ENCODE data around the gene DDB1. TPM values are rescaled to one million over a fixed set of nuclear protein-coding genes. Genes with fewer than 3 reads are reported as not detected.

DDB1 gene
- 259 and 270 TPM in 2 replicates for total RNA-seq

GRCh38 chr11:61332797-61333549, at the start of gene DDB1, which contains the start of gene TKFC:
TSS of gene DDB1 (minus strand) at chr11:61333105. CDS start at chr11:61332968, 137 bp downstream.
TSS of gene TKFC (plus strand) at chr11:61333228. CDS start at chr11:61334729, 1,501 bp downstream.
- no peaks in the 10 kb centered on the region for H3K9me3 Mint-ChIP-seq
- peaks cover 58% of the 10 kb centered on the region for H3K4me1 Mint-ChIP-seq (ENCODE audit: low read depth)
- H3K27me3 Mint-ChIP-seq (ENCODE audit: insufficient read depth): no peaks in the 10 kb centered on the region
- DNase-seq (ENCODE audit: low spot score): peak; percentile 98
- peak within 1 kb of the TSS; percentile 93 for H3K4me3 Mint-ChIP-seq
- peak within 1 kb of the TSS; percentile 97 for H3K27ac Mint-ChIP-seq
- intact Hi-C loops (cut with micrococcal nuclease): loop anchor here (1.0 to 10.0 kb wide), 6 partner anchors 29 to 426 kb away; partner anchors contain the start of genes PRPF19, SDHAF2, TMEM138 and VWCE
- H3K36me3 Mint-ChIP-seq (ENCODE audit: low read depth): peaks cover 26% of the 10 kb centered on the region

- intact Hi-C loops (cut with micrococcal nuclease): no loop called here
- Mint-ChIP-seq H3K27ac (no peak overlapping the region), H3K4me3 (no peak overlapping the region), H3K9me3 (no peaks in the 10 kb centered on the region), H3K4me1 (ENCODE audit: low read depth) (peaks cover 7% of the 10 kb centered on the region), H3K36me3 (ENCODE audit: low read depth) (peaks cover 4% of the 10 kb centered on the region), H3K27me3 (ENCODE audit: insufficient read depth) (no peaks in the 10 kb centered on the region)
- DNase-seq (ENCODE audit: low spot score): no peak
These were observed 48.0 kb upstream of the DDB1 start for GRCh38 chr11:61380884-61381283.

- H3K4me3 Mint-ChIP-seq: no peak overlapping the region
- H3K27ac Mint-ChIP-seq: no peak overlapping the region
- intact Hi-C loops (cut with micrococcal nuclease): no loop called here
- H3K4me1 Mint-ChIP-seq (ENCODE audit: low read depth): no peaks in the 10 kb centered on the region
- H3K9me3 Mint-ChIP-seq: no peaks in the 10 kb centered on the region
- H3K27me3 Mint-ChIP-seq (ENCODE audit: insufficient read depth): no peaks in the 10 kb centered on the region
- H3K36me3 Mint-ChIP-seq (ENCODE audit: low read depth): peaks cover 7% of the 10 kb centered on the region
- no peak for DNase-seq (ENCODE audit: low spot score)
These were observed 45.9 kb upstream of the DDB1 start for GRCh38 chr11:61378713-61379313.

GRCh38 chr11:61377461-61378160, 44.7 kb upstream of the DDB1 start:
- H3K27me3 Mint-ChIP-seq (ENCODE audit: insufficient read depth): no peaks in the 10 kb centered on the region
- no peak overlapping the region for H3K4me3 Mint-ChIP-seq
- no peak overlapping the region for H3K27ac Mint-ChIP-seq
- H3K9me3 Mint-ChIP-seq: peaks cover 3% of the 10 kb centered on the region
- peaks cover 11% of the 10 kb centered on the region for H3K36me3 Mint-ChIP-seq (ENCODE audit: low read depth)
- H3K4me1 Mint-ChIP-seq (ENCODE audit: low read depth): no peaks in the 10 kb centered on the region
- DNase-seq (ENCODE audit: low spot score): no peak
- intact Hi-C loops (cut with micrococcal nuclease): no loop called here

GRCh38 chr11:61375761-61376108, 42.8 kb upstream of the DDB1 start:
- Mint-ChIP-seq H3K9me3 (peaks cover 7% of the 10 kb centered on the region), H3K27ac (no peak overlapping the region), H3K4me3 (no peak overlapping the region), H3K4me1 (ENCODE audit: low read depth) (no peaks in the 10 kb centered on the region), H3K36me3 (ENCODE audit: low read depth) (peaks cover 19% of the 10 kb centered on the region), H3K27me3 (ENCODE audit: insufficient read depth) (no peaks in the 10 kb centered on the region)
- DNase-seq (ENCODE audit: low spot score): no peak
- intact Hi-C loops (cut with micrococcal nuclease): no loop called here

GRCh38 chr11:61372659-61373420, 39.9 kb upstream of the DDB1 start:
- Mint-ChIP-seq H3K27me3 (ENCODE audit: insufficient read depth) (no peaks in the 10 kb centered on the region), H3K9me3 (peaks cover 7% of the 10 kb centered on the region), H3K4me3 (no peak overlapping the region), H3K36me3 (ENCODE audit: low read depth) (peaks cover 41% of the 10 kb centered on the region), H3K4me1 (ENCODE audit: low read depth) (peaks cover 15% of the 10 kb centered on the region), H3K27ac (no peak overlapping the region)
- no peak for DNase-seq (ENCODE audit: low spot score)
- intact Hi-C loops (cut with micrococcal nuclease): no loop called here

- peaks cover 15% of the 10 kb centered on the region for H3K4me1 Mint-ChIP-seq (ENCODE audit: low read depth)
- no peak for DNase-seq (ENCODE audit: low spot score)
- no peaks in the 10 kb centered on the region for H3K27me3 Mint-ChIP-seq (ENCODE audit: insufficient read depth)
- peaks cover 53% of the 10 kb centered on the region for H3K36me3 Mint-ChIP-seq (ENCODE audit: low read depth)
- no peak overlapping the region for H3K27ac Mint-ChIP-seq
- peaks cover 7% of the 10 kb centered on the region for H3K9me3 Mint-ChIP-seq
- H3K4me3 Mint-ChIP-seq: no peak overlapping the region
- intact Hi-C loops (cut with micrococcal nuclease): no loop called here
These were observed 37.6 kb upstream of the DDB1 start for GRCh38 chr11:61370349-61371005.

GRCh38 chr11:61369372-61370348, 36.8 kb upstream of the DDB1 start:
- intact Hi-C loops (cut with micrococcal nuclease): loop anchor here (10.0 kb wide), 1 partner anchor 205 kb away; the partner anchor contains the start of gene VPS37C
- Mint-ChIP-seq H3K4me3 (no peak overlapping the region), H3K27me3 (ENCODE audit: insufficient read depth) (no peaks in the 10 kb centered on the region), H3K36me3 (ENCODE audit: low read depth) (peaks cover 50% of the 10 kb centered on the region), H3K9me3 (peaks cover 7% of the 10 kb centered on the region), H3K27ac (no peak overlapping the region), H3K4me1 (ENCODE audit: low read depth) (peaks cover 15% of the 10 kb centered on the region)
- no peak for DNase-seq (ENCODE audit: low spot score)

GRCh38 chr11:61368646-61369045, 35.7 kb upstream of the DDB1 start:
- Mint-ChIP-seq H3K27me3 (ENCODE audit: insufficient read depth) (no peaks in the 10 kb centered on the region), H3K27ac (peak overlapping the region; percentile 51), H3K4me3 (no peak overlapping the region), H3K9me3 (peaks cover 7% of the 10 kb centered on the region), H3K4me1 (ENCODE audit: low read depth) (peaks cover 22% of the 10 kb centered on the region), H3K36me3 (ENCODE audit: low read depth) (peaks cover 58% of the 10 kb centered on the region)
- DNase-seq (ENCODE audit: low spot score): no peak
- intact Hi-C loops (cut with micrococcal nuclease): loop anchor here (10.0 kb wide), 1 partner anchor 204 kb away; the partner anchor contains the start of gene VPS37C

GRCh38 chr11:61367406-61367805, 34.5 kb upstream of the DDB1 start:
- intact Hi-C loops (cut with micrococcal nuclease): loop anchor here (10.0 kb wide), 1 partner anchor 203 kb away; the partner anchor contains the start of gene VPS37C
- Mint-ChIP-seq H3K36me3 (ENCODE audit: low read depth) (peaks cover 60% of the 10 kb centered on the region), H3K4me3 (no peak overlapping the region), H3K9me3 (peaks cover 4% of the 10 kb centered on the region), H3K27ac (no peak overlapping the region), H3K4me1 (ENCODE audit: low read depth) (peaks cover 34% of the 10 kb centered on the region), H3K27me3 (ENCODE audit: insufficient read depth) (no peaks in the 10 kb centered on the region)
- DNase-seq (ENCODE audit: low spot score): no peak

GRCh38 chr11:61364012-61364675, 31.2 kb upstream of the DDB1 start:
- H3K27me3 Mint-ChIP-seq (ENCODE audit: insufficient read depth): no peaks in the 10 kb centered on the region
- intact Hi-C loops (cut with micrococcal nuclease): loop anchor here (10.0 kb wide), 1 partner anchor 199 kb away; the partner anchor contains the start of gene VPS37C

More at GRCh38 chr11:61364012-61364675, 31.2 kb upstream of the DDB1 start:
- H3K36me3 Mint-ChIP-seq (ENCODE audit: low read depth): peaks cover 40% of the 10 kb centered on the region
- no peaks in the 10 kb centered on the region for H3K9me3 Mint-ChIP-seq
- H3K4me1 Mint-ChIP-seq (ENCODE audit: low read depth): peaks cover 34% of the 10 kb centered on the region
- H3K27ac Mint-ChIP-seq: no peak overlapping the region
- no peak for DNase-seq (ENCODE audit: low spot score)
- peak overlapping the region; percentile 98 for H3K4me3 Mint-ChIP-seq
